GM19240 (cell line): ENCODE results near the gene TNNT1.
"Not testable (repeated sequence)": the region's sequence is repeated elsewhere in the genome, so short reads cannot be mapped to it uniquely, and the experiment has no call there.

ENCODE experiments used
- DNase-seq: peaks from one replicate; pipeline ENCODE4 v3.0.0; 2011; ENCODE audit warnings: low spot score; ENCODE audit not compliant: insufficient read length

Gene TNNT1

GRCh38 chr19:55112246-55112776, 36.7 kb downstream of the TNNT1 start:
- DNase-seq, result no peak

GRCh38 chr19:55111238-55111831, 37.7 kb downstream of the TNNT1 start:
- DNase-seq, result no peak

GRCh38 chr19:55109527-55110291, 39.3 kb downstream of the TNNT1 start:
- DNase-seq, result no peak

GRCh38 chr19:55107252-55107651, 41.8 kb downstream of the TNNT1 start:
- not testable (repeated sequence) for DNase-seq

GRCh38 chr19:55106591-55106990, 42.4 kb downstream of the TNNT1 start:
- no peak for DNase-seq

GRCh38 chr19:55105237-55105636, 43.8 kb downstream of the TNNT1 start:
- DNase-seq, result no peak

- DNase-seq, result no peak
These were observed 45.8 kb downstream of the TNNT1 start for GRCh38 chr19:55103190-55103589.

- no peak for DNase-seq
These were observed 47.7 kb downstream of the TNNT1 start for GRCh38 chr19:55101261-55101660.

GRCh38 chr19:55099557-55100506, 49.2 kb downstream of the TNNT1 start:
- no peak for DNase-seq

GRCh38 chr19:55098716-55099556, 50.1 kb downstream of the TNNT1 start:
- DNase-seq, result no peak

- no peak for DNase-seq
These were observed 50.9 kb downstream of the TNNT1 start for GRCh38 chr19:55097864-55098715.

GRCh38 chr19:55096061-55096701, 52.8 kb downstream of the TNNT1 start:
- DNase-seq, result no peak

- no peak for DNase-seq
These were observed 53.5 kb downstream of the TNNT1 start for GRCh38 chr19:55095260-55096060.

- no peak for DNase-seq
These were observed 54.3 kb downstream of the TNNT1 start for GRCh38 chr19:55094456-55095259.

- DNase-seq, result no peak
These were observed 56.3 kb downstream of the TNNT1 start for GRCh38 chr19:55092423-55093318.

- no peak for DNase-seq
These were observed 57.1 kb downstream of the TNNT1 start for GRCh38 chr19:55091955-55092354.
